Fibroblast of villous mesenchyme (primary cell): ENCODE data around the gene PLA2G4B. TPM values are rescaled to one million over a fixed set of nuclear protein-coding genes. Genes with fewer than 3 reads are reported as not detected.

Source experiments
- DNase-seq: peaks from one replicate; pipeline ENCODE4 v3.0.0-alpha.2; 2010; ENCODE audit warnings: low read depth
- H3K4me3 ChIP-seq: 2 replicates; pipeline ENCODE4 v1.5.1; 2011; ENCODE audit warnings: low read depth, mild to moderate bottlenecking, low read length
- total RNA-seq: library from RNA; depleted of rRNA; stranded (reverse); fragments of >200 nt; gene quantifications from 2 replicates; pipeline ENCODE4 v1.2.3, GENCODE V29; 2012
- TF ChIP-seq, protein P1 (sequence below): IDR thresholded peaks from 2 replicates; pipeline ENCODE4 v1.5.1; 2012; ENCODE audit warnings: low read depth, mild to moderate bottlenecking, low read length; ENCODE audit not compliant: insufficient read depth

PLA2G4B gene
- total RNA-seq, 1 donor: 1.3 TPM

- DNase-seq: peak; percentile 5
- TF ChIP-seq, protein P1, sequence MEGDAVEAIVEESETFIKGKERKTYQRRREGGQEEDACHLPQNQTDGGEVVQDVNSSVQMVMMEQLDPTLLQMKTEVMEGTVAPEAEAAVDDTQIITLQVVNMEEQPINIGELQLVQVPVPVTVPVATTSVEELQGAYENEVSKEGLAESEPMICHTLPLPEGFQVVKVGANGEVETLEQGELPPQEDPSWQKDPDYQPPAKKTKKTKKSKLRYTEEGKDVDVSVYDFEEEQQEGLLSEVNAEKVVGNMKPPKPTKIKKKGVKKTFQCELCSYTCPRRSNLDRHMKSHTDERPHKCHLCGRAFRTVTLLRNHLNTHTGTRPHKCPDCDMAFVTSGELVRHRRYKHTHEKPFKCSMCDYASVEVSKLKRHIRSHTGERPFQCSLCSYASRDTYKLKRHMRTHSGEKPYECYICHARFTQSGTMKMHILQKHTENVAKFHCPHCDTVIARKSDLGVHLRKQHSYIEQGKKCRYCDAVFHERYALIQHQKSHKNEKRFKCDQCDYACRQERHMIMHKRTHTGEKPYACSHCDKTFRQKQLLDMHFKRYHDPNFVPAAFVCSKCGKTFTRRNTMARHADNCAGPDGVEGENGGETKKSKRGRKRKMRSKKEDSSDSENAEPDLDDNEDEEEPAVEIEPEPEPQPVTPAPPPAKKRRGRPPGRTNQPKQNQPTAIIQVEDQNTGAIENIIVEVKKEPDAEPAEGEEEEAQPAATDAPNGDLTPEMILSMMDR: peak; percentile 26
- H3K4me3 ChIP-seq: no peak overlapping the region
These were observed 21.6 kb downstream of the PLA2G4B start for GRCh38 chr15:41860049-41860828.

- TF ChIP-seq, protein P1: no peak
- no peak for DNase-seq
- H3K4me3 ChIP-seq: no peak overlapping the region
These were observed 23.2 kb downstream of the PLA2G4B start for GRCh38 chr15:41861736-41862356.

DNA sequence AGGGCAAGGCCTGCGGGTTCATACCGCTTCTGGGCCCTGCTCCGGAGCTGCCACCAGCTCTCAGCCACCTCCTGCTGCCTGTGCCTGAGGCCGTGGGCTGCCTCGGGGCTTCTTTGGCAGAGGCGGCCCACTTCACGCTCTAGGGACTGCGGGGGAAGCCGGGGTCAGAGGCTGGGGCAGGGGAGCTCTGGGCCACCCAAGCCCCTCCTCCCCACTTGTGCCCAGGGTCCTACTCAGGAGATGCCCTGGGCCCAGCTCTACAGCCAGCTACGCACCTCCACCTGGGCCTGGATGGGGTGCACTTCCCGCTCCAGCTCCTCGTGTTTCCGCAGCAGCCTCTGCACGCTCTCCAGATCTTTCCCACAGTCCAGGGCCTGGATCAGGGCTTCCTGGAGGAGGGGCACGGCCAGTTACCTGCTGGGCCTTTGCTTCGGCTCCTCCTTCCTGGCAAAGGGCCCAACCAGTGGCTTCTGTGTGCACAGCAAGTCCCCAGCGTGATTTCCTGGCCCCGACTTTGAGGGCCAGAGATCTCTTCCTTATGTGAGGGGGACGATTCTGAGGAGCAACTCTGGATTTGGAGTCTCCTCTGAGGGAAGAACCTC, 24.0 kb downstream of the PLA2G4B start:
- no peak for DNase-seq
- no peak overlapping the region for H3K4me3 ChIP-seq
- TF ChIP-seq, protein P1: no peak

DNA sequence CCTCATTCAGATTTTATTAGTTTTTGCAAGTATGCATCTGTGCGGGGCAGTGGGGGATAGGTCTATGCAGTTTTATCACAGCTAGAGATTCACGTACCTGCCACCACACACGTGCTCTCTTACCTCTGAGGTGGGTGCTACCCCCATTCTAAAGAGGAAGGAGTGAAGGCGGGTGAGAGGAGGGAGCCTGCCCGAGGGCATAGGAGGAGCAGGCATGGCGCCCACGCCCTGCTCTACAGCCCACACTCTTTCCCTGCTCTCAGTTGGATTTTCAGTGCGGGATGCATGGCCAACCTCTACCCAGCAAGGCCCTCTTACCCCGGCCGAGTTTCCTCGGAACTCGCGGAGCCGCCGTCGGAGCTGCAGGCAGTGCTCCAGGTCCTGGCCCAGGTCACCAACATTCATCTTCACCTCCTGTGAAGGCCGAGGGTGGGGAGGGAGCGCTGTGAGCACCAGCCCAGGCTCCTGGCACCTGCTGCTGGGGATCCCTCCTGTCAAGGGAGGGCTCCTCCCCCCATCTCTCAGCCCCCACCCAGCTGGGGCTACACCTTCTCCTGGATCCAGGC, 26.9 kb downstream of the PLA2G4B start:
- no peak overlapping the region for H3K4me3 ChIP-seq
- DNase-seq: no peak
- TF ChIP-seq, protein P1: no peak

DNA sequence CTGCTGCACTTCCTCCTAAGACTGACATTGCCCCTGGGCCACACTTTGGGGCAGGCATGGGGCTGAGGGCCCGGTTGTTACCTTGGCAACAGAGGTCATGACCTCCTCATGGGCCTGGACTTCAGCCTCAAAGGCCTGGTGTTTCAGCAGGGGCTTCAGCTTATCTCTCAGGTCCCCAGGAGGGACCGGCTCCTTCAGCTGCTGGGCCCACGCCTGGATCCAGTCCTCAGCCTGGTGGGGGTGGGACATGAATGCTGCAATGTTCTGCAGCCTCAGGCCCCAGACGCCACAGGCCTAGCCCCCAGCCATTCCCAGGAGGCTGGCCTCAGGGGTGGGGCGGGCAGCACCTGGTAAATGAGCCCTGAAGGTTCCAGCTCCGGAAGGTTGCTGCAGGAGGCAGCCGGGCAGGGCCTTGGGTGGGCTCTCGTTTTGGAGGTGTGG, 27.6 kb downstream of the PLA2G4B start:
- TF ChIP-seq, protein P1: no peak
- DNase-seq: no peak
- no peak overlapping the region for H3K4me3 ChIP-seq

DNA sequence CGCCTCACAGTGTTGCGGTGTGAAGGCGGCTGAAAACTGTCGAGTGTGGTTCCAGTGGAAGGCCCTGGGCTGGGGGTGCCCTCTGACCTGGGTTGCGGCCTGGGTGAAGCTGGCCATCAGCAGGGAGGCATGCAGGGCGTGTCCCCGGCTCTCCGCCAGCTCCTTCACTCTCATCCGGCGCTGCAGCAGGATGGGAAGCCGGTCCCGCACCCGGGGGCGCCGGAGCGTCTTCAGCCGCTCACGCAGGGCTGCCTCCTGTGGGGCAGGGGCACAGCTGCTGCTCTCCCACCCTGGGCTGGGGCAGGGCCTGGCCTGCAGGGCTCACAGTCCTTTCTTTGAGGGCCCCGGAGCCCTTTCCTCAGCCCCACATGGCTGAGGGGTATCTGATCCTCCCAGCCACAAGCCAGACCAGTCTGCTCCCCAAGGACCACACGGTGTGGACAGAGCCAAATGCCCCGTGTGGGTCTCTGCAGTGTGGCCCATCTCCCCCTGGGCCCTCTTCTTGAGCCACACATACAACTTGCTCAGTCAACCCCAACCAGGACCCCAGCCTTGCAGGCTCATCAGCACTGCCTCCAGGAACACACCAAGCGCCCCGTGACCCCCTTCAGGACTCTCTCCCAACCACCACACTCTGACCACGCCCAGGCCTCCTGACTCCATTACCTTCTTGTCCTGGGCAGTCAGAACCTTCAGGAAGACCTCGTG, 28.4 kb downstream of the PLA2G4B start:
- DNase-seq: no peak
- TF ChIP-seq, protein P1: no peak

More for the DNA sequence above, 28.4 kb downstream of the PLA2G4B start:
- H3K4me3 ChIP-seq: no peak overlapping the region
